T-helper 1 cell treated with Interleukin-12 subunit alpha and Interleukin-12 subunit beta and Interleukin-4 antibody, amounts not matched to agents 30 ng/mL and 1 ng/mL, for 36 hours (primary cell): ENCODE data around the gene CD302. TPM values are rescaled to one million over a fixed set of nuclear protein-coding genes. Genes with fewer than 3 reads are reported as not detected.
"Not testable (repeated sequence)": the region's sequence is repeated elsewhere in the genome, so short reads cannot be mapped to it uniquely, and the experiment has no call there.

Experiments used
- intact Hi-C: fragments of 100-400 bp; cut with micrococcal nuclease; formaldehyde crosslinking; loops from one replicate; pipeline ENCODE4 v1.15.1; 2024
- total RNA-seq: library from RNA; stranded (reverse); gene quantifications from 2 replicates; pipeline ENCODE4 v1.2.3, GENCODE V29; 2022

The CD302 gene
- total RNA-seq, 1 donor from 2014 or later: 0.34 TPM

DNA sequence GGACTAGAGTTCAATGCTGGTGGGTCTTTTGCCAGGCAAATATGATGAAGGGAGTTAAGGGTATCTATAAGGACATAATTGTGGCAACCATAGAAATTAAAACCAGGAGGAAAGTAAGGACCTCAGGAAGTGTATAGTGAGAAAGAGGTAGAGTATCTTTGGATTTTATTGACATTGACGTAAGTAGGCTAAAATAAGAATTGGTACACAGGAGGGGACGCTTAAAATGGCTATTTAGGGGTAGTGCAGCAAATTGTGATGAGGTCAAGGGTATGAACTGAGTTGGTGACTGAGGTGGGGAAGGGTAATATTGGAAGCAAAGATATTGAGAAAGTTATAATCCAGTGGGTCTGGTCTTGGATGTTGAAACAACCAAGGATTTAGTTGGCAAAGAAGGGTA is 43.0 kb downstream of the CD302 start:
- intact Hi-C loops: no loop called here

DNA sequence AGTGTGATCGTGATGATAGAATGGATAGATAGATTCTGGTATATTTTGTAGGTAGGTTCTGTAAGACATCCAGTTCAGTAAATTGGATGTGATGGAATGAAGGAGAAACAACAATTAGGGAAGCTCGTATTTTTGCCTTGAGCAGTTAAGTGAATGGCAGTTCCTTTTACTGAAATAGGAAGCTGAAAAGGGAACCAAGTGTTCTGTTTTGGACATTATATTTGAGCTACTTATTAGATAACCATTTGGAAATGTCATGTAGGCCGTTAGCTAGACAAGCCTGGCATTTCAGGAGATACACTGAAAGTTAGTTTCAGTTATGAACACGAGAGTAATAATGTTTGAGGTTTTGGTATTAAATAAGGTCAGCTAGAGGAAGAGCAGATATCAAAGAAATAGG is 44.2 kb downstream of the CD302 start:
- intact Hi-C loops: no loop called here

DNA sequence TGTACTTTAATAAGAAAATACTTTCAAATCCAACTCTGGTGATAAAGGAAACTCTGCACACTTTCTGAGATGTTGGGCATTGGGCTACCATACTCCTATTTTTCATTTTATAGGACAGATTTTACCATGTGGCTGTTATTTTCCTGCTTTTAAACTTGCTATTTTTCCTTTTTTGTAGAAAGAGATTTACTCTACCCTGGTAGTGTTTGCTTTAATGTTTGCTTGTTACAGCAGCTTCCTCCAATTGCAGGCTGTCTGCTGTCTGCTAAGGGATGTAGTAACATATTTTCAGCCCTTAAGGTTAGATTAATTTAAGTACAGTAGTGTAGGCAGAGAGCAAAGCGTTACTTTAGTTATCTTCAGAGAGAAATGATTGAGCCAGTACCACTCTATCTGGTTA is 47.1 kb downstream of the CD302 start:
- intact Hi-C loops: no loop called here

DNA sequence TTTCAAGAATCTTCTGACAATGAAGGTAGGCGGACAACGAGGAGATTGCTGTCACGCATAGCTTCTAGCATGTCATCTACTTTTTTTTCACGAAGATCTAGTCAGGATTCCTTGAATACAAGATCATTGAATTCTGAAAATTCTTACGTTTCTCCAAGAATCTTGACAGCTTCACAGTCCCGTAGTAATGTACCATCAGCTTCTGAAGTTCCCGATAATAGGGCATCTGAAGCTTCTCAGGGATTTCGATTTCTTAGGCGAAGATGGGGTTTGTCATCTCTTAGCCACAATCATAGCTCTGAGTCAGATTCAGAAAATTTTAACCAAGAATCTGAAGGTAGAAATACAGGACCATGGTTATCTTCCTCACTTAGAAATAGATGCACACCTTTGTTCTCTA is 49.9 kb downstream of the CD302 start:
- intact Hi-C loops: no loop called here

DNA sequence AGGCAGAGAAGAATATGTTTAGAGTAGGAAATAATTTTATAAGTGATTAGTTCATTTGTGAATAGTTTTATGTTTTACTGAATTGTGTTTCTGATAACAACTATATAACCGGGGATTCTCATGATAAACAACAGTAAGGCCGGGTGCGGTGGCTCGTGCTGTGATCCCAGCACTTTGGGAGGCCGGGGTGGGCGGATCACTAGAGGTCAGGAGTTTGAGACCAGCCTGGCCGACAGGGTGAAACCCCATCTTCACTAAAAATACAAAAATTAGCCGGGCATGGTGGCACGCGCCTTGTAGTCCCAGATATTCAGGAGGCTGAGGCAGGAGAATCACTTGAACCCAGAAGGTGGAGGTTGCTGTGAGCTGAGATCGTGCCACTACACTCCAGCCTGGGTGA is 52.8 kb downstream of the CD302 start:
- intact Hi-C loops: not testable (repeated sequence)

DNA sequence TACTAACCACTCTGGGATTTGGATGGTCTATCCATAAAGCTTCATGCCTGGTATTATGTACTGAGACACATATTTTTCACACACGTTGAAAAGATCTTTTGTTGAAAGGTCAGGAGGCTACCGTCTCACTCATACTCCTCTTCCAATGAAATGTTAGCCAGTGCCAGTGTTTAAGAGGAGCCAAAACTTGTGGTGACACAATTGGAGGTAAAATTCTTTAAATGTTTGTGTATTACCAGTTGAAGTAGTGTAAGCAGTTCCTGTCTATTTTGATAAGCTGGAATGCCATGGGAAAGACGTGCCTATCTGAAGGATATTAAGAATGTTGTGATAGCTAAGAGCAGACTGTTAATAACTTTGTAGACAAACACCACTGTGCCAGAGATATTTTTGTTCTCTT is 53.6 kb downstream of the CD302 start:
- intact Hi-C loops: no loop called here

DNA sequence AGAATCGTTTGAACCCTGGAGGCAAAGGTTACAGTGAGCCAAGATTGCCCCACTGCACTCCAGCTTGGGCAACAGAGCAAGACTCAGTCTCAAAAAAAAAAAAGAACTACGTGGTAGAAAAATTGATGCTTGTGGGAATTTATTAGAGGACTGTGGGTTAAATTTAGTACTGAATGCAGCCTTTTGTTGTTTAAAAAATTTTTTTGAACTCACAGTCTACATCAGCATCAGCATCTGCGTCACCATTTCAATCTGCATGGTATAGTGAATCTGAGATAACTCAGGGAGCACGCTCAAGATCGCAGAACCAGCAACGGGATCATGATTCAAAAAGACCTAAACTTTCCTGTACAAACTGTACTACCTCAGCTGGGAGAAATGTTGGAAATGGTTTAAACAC is 55.2 kb downstream of the CD302 start:
- intact Hi-C loops: no loop called here

DNA sequence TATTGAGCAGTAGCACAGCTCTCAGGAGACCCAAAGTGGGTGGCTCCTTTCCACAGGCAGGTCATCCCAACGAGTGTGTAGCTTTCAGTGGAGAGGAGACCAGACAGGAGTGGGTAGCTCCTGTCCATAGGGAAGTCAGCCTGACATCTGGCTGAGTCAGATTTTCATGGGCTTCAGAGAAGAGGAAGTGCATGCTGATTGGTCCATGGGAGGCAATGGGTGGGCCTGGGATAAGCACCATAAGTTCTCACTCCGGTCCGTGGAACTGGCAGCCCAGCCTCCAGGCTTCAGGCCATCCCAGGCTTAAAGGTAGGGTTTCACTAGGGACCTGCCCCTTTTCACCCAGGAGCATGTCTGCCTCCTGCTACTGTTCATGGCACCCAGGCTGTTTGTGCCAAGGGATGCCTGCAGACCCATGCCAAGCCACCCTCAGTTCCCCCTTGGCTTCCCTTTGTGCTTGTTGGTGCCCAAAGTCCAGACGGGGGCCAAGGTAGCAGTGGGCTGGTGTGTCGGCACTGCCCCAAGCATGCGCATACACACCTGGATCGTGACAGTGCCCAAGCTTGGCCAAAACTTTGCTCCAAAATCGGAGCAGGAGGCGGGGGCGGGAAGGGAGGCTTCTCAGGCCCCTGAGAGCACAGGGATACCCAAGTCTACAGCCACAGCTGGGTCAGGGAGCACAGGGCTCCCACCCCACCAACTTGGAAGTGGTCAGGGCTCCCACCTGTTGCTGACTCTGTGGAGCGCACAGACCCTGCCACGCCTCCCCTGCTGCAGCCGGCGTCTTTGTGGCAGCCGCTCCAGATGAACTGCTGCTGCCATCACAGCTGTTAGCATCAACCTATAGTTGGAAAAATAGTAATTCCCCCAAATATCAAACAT is 59.3 kb downstream of the CD302 start:
- intact Hi-C loops: no loop called here

DNA sequence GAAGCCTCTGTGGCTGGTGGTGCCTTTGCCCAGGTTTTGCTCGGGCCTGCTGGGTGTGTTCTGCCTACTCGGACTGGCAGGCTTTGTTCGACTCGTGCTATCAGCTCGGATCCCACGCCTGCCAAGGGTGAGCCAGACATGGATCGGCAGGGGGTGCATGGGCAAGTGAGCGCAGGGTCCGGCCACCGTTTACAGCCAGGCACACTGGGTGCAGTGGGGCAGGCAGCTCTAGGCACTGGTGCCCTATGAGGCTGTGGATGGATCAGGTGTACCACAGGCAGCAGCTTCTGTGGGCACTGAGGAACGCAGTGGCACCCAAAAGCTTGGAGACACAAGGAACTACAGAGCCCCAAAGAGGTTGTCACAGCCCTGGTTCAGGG is 60.1 kb downstream of the CD302 start:
- intact Hi-C loops: no loop called here

DNA sequence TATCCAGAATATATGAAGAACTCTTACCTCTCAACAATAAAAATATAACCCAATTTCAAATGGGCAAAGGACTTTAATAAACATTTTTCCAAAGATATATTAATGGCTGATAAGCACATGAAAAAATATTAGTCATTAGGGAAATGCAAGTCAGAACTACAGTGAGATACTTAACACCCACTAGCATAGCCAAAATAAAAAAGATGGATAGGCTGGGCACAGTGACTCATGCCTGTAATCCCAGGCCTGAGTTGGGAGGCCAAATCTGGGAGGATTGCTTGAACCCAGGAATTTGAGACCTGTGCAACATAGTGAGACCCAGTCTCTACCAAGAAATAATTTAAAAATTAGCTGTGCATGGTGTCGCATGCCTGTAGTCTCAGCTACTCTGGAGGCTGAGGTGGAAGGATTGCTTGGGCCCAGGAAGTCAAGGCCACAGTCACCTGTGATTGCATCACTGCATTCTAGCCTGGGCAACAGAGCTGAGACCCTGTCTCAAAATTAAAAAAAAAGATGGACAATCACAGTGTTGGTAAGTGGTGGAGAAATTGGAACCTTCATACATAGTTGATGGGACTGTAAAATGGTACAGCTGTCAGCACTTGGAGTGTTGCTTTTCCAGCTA is 60.6 kb downstream of the CD302 start:
- intact Hi-C loops: no loop called here

DNA sequence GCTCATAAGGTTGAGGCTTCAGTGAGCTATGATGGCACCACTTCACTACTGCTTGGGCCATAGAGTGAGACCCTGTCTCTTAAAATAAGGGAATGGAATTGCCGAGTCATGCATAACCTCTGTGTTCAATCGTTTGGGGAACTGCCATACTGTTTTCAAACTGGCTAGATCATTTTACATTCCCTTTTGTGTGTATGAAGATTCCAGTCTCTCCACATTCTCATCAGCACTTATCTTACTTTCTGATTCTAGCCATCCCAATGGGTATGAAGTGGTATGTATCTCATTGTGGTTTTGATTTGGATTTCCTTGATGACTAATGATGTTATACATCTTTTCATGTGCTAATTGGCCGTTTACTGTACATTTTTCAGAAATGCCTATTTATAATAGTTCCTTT is 62.0 kb downstream of the CD302 start:
- intact Hi-C loops: no loop called here

DNA sequence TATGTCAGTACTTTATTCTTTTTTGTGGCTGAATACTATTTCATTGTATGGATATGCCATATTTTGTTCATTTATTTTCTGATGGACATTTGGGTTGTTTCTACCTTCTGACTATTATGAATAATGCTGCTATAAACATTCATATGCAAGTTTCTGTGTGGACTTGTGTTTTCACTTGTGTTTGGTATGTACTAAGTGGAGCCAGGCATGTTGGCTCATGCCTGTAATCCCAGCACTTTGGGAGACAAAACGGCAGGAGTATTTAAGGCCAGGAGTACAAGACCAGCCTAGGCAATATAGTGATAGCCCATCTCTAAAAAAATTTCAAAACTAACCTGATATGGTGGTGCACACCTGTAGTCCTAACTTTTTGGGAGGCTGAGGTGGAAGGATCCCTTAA is 62.4 kb downstream of the CD302 start:
- intact Hi-C loops: no loop called here

DNA sequence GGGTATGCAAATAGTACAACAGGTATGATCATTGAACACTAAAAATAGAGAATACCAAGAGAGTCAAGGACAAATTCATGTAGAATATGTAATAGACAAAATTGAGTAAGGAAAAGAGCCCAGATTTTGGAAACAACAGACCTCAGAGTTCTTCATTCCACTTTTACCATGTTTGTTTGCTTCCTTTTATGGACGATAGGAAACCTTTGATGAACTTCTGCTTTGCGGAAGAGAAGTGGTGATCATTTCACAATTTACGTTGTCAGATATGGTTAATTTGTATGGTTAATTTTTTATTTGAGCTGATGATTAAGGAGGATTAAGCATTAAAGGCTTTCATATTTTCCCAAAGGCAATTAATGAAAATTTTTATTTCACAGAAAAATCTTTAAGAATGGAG is 69.4 kb downstream of the CD302 start:
- intact Hi-C loops: loop anchor here (2.0 kb wide), 1 partner anchor 18 kb away; no protein-coding TSS in a partner anchor

DNA sequence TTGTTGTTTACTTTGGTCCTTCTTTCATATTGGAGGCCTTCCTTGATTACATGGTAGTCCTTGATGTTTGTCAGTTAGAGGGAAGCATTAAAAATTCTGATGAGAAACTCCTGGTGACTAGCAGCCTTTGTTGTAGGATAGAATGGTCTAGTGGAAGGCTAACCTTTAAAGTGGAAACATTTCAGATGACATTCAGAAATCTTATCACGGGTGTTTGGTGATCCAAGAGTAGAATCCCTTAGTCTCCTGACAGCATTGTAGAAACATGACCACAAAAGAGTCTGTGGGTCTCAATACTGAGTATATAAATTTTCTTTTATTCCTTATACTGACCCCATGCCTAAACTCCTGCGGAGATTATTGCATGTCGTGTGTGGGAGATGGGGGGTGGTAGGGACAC is 72.3 kb downstream of the CD302 start:
- intact Hi-C loops: no loop called here

DNA sequence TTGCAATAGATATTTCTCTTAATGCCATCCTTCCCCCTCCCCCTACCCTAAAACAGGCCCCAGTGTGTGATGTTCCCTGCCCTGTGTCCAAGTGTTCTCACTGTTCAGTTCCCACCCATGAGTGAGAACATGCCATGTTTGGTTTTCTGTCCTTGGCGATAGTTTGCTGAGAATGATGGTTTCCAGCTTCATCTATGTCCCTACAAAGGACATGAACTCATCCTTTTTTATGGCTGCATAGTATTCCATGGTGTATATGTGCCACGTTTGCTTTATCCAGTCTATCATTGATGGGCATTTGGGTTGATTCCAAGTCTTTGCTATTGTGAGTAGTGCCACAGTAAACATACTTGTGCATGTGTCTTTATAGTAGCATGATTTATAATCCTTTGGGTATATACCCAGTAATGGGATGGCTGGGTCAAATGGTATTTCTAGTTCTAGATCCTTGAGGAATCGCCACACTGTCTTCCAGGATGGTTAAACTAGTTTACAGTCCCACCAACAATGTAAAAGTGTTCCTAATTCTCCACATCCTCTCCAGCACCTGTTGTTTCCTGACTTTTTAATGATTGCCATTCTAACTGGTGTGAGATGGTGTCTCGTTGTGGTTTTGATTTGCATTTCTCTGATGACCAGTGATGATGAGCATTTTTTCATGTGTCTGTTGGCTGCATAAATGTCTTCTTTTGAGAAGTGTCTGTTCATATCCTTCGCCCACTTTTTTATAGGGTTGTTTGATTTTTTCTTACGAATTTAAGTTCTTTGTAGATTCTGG is 73.0 kb downstream of the CD302 start:
- intact Hi-C loops: not testable (repeated sequence)

DNA sequence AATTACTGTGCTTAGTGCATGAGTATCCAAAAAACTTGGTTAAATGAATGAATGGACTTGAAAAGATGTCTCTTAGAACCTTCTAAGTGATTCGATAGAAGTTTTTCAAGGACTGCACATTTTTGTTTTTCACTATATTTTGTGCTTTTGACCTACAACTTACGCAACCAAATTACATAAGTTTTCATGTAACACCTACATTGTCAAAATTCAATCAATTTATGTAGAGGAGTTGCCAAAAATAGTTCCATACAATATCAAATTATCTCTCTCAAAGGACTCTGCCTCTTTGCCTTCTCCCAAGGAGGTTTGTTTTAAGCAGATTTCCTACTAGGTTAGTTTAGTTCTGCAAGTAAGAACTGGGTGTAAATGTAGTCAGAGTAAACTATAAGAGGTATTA is 75.4 kb downstream of the CD302 start:
- intact Hi-C loops: no loop called here

DNA sequence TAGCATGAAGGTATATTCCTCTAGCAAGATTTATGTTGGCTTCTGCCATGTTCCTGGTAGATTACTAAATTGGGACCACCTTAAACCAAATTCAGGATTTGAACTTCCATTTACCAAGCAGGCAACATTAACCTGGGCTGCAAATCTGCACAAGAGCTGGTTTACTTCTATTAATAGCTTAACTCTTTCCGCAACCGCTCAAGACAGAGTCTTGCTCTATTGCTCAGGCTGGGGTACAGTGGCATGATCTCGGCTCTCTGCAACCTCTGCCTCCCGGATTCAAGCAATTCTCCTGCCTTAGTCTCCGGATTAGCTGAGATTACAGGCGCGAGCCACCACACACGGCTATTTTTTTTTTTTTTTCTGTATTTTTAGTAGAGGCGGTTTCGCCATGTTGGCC is 77.3 kb downstream of the CD302 start:
- intact Hi-C loops: no loop called here

Other genes with a start within 250 kb of the CD302 start
- gene BAZ2B, start 181.7 kb downstream of the CD302 start, total RNA-seq: 7.5 and 8.7 TPM in 2 replicates
- 86.2 and 89.7 TPM in 2 replicates for gene MARCHF7, start 85.7 kb downstream of the CD302 start, total RNA-seq
- gene LY75, start 106.5 kb upstream of the CD302 start, total RNA-seq: 19.6 and 20.3 TPM in 2 replicates